Measurements from ENCODE around the gene ROR2. TPM values are rescaled to one million over a fixed set of nuclear protein-coding genes. Genes with fewer than 3 reads are reported as not detected.

ROR2 gene
- total RNA-seq, 1 experiment from 2014 or later = not detected

DNA sequence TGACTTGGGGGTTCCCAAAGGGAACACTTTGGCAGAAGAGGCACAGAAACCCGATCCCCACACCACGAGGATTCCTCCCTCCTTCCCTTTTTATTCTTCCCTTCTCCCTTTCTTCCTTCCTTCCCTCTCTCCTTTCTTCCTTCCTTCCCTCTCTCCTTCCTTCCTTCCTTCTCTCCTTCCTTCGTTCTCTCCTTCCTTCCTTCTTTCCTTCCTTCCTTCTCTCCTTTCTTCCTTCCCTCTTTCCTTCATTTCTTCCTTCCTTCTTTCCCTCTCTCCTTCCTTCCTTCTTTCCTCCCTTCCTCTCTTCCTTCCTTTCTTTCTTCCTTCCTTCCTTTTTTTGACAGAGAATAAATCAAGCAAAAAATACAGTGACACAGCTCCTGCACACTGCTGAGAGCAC lies 358.4 kb downstream of the ROR2 start:
- ChIA-PET POLR2A (ENCODE audit: unreplicated experiment) (no interaction called here), CTCF (no interaction called here)
- H4K20me1 ChIP-seq (ENCODE audit: low read length) = no peaks in the 10 kb centered on the region
- H3K4me3 ChIP-seq (ENCODE audit: low read length) = no peak overlapping the region
- no peak for ATAC-seq
- BruUV-seq (replicated peaks) = no TSS peak
- no peak overlapping the region for H3K27ac ChIP-seq (ENCODE audit: low read length)
- intact Hi-C loops (cut with micrococcal nuclease) = no loop called here
- H3K9me3 ChIP-seq (ENCODE audit: low read length) = no peaks in the 10 kb centered on the region
- no peak for DNase-seq
- H3K79me2 ChIP-seq (ENCODE audit: low read length) = no peaks in the 10 kb centered on the region
- H3K9ac ChIP-seq (ENCODE audit: low read length) = no peak overlapping the region
- H3F3A ChIP-seq (ENCODE audit: low read length, unreplicated experiment) = no peaks in the 10 kb centered on the region
- H3K27me3 ChIP-seq (ENCODE audit: low read length) = no peaks in the 10 kb centered on the region
- H3K9me2 ChIP-seq (replicated peaks; ENCODE audit: low read length) = no peaks in the 10 kb centered on the region
- no peak overlapping the region for H3K4me2 ChIP-seq (ENCODE audit: low read length)
- no peak overlapping the region for H2AFZ ChIP-seq (ENCODE audit: low read length)
- H3K36me3 ChIP-seq (ENCODE audit: low read depth, low read length) = no peaks in the 10 kb centered on the region
- no peaks in the 10 kb centered on the region for H3K4me1 ChIP-seq (ENCODE audit: insufficient read depth, low read length)
- TF ChIP-seq EZH2 (IDR thresholded peaks at IDR 0.05; ENCODE audit: low read length, unreplicated experiment) = no peak
- TF ChIP-seq, protein P1, sequence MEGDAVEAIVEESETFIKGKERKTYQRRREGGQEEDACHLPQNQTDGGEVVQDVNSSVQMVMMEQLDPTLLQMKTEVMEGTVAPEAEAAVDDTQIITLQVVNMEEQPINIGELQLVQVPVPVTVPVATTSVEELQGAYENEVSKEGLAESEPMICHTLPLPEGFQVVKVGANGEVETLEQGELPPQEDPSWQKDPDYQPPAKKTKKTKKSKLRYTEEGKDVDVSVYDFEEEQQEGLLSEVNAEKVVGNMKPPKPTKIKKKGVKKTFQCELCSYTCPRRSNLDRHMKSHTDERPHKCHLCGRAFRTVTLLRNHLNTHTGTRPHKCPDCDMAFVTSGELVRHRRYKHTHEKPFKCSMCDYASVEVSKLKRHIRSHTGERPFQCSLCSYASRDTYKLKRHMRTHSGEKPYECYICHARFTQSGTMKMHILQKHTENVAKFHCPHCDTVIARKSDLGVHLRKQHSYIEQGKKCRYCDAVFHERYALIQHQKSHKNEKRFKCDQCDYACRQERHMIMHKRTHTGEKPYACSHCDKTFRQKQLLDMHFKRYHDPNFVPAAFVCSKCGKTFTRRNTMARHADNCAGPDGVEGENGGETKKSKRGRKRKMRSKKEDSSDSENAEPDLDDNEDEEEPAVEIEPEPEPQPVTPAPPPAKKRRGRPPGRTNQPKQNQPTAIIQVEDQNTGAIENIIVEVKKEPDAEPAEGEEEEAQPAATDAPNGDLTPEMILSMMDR (conservative IDR thresholded peaks at IDR 0.05; ENCODE audit: low read depth, low read length) = no peak

DNA sequence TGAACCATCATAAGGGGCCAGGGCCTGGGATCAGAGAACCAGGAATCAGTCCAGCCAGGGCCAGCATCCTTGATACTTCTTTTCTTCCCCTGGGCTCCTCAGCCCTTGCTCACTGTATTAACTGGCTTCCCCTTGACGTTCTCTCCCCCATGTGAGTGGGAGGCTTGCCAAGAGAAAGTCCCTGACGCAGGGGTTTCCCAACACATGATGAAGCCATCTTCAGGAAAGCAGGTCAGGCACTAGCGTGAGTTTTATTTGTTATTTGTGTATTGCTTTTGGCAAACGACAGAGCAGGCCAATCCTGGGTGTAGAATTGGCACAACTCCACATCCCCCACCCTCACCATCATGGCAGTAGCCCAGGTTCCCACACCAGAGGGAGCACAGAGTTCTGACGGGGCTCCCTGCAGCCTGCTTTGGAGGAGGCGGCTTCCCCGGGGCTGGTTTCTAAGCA lies 360.9 kb downstream of the ROR2 start:
- intact Hi-C loops (cut with micrococcal nuclease) = no loop called here
- no peaks in the 10 kb centered on the region for H3F3A ChIP-seq (ENCODE audit: low read length, unreplicated experiment)
- no peaks in the 10 kb centered on the region for H3K79me2 ChIP-seq (ENCODE audit: low read length)
- H4K20me1 ChIP-seq (ENCODE audit: low read length) = no peaks in the 10 kb centered on the region
- no peak overlapping the region for H3K4me2 ChIP-seq (ENCODE audit: low read length)
- DNase-seq (no peak), ATAC-seq (no peak)
- TF ChIP-seq EZH2phosphoT487 (IDR thresholded peaks at IDR 0.05; ENCODE audit: borderline replicate concordance, low read length) = no peak
- no peak for TF ChIP-seq EZH2 (IDR thresholded peaks at IDR 0.05; ENCODE audit: low read length, unreplicated experiment)
- TF ChIP-seq, protein P1 (conservative IDR thresholded peaks at IDR 0.05; ENCODE audit: low read depth, low read length) = no peak
- no peaks in the 10 kb centered on the region for H3K36me3 ChIP-seq (ENCODE audit: low read depth, low read length)
- H3K27ac ChIP-seq (ENCODE audit: low read length) = no peak overlapping the region
- no peaks in the 10 kb centered on the region for H3K9me2 ChIP-seq (replicated peaks; ENCODE audit: low read length)
- H3K9me3 ChIP-seq (ENCODE audit: low read length) = no peaks in the 10 kb centered on the region
- ChIA-PET POLR2A (ENCODE audit: unreplicated experiment) (no interaction called here), CTCF (no interaction called here)
- H2AFZ ChIP-seq (ENCODE audit: low read length) = no peak overlapping the region
- BruUV-seq (replicated peaks) = no TSS peak
- no peaks in the 10 kb centered on the region for H3K4me1 ChIP-seq (ENCODE audit: insufficient read depth, low read length)
- H3K4me3 ChIP-seq (ENCODE audit: low read length) = no peak overlapping the region
- H3K9ac ChIP-seq (ENCODE audit: low read length) = no peak overlapping the region
- H3K27me3 ChIP-seq (ENCODE audit: low read length) = no peaks in the 10 kb centered on the region

DNA sequence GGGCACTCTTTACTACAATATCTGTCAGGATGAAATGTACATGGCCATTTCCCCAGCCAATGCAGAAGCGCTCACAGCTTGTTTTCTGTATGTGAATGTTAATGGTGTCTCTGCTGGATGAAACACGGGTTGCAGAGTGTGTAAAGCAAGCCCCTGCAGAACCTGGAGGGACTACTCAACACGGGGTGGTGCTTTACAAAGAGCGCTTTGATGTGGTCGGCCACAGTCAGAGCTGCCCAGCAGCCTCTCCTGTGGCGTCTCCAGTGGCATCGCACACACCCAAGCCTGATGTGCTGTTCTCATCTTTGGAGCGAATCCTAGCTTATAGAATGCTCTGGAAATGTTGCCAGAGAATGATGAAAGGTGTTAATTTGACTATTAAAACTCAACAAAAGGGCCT lies 363.7 kb downstream of the ROR2 start:
- Histone ChIP-seq H4K20me1 (ENCODE audit: low read length) (no peaks in the 10 kb centered on the region), H2AFZ (ENCODE audit: low read length) (no peak overlapping the region), H3K27me3 (ENCODE audit: low read length) (no peaks in the 10 kb centered on the region), H3K9me2 (replicated peaks; ENCODE audit: low read length) (no peaks in the 10 kb centered on the region), H3K4me3 (ENCODE audit: low read length) (no peak overlapping the region), H3K4me2 (ENCODE audit: low read length) (no peak overlapping the region), H3K36me3 (ENCODE audit: low read depth, low read length) (no peaks in the 10 kb centered on the region), H3K4me1 (ENCODE audit: insufficient read depth, low read length) (no peaks in the 10 kb centered on the region), H3K9me3 (ENCODE audit: low read length) (no peaks in the 10 kb centered on the region), H3K79me2 (ENCODE audit: low read length) (no peaks in the 10 kb centered on the region), H3F3A (ENCODE audit: low read length, unreplicated experiment) (no peaks in the 10 kb centered on the region), H3K9ac (ENCODE audit: low read length) (no peak overlapping the region), H3K27ac (ENCODE audit: low read length) (no peak overlapping the region)
- intact Hi-C loops (cut with micrococcal nuclease) = no loop called here
- CTCF ChIA-PET = no interaction called here
- no peak for TF ChIP-seq EZH2 (IDR thresholded peaks at IDR 0.05; ENCODE audit: low read length, unreplicated experiment)
- TF ChIP-seq, protein P1 (conservative IDR thresholded peaks at IDR 0.05; ENCODE audit: low read depth, low read length) = no peak
- BruUV-seq (replicated peaks) = no TSS peak
- ATAC-seq (no peak), DNase-seq (no peak)
- POLR2A ChIA-PET (ENCODE audit: unreplicated experiment) = no interaction called here

Data from PC-3 (cell line).